GM12872 (cell line): ENCODE measurements around the gene CADM2.

ENCODE experiments used
- TF ChIP-seq, protein P1 (sequence below): IDR thresholded peaks from 3 replicates; pipeline ENCODE4 v1.5.1; 2011; ENCODE audit warnings: low read depth, mild to moderate bottlenecking, low read length, moderate library complexity; ENCODE audit not compliant: insufficient read depth

Gene CADM2

DNA sequence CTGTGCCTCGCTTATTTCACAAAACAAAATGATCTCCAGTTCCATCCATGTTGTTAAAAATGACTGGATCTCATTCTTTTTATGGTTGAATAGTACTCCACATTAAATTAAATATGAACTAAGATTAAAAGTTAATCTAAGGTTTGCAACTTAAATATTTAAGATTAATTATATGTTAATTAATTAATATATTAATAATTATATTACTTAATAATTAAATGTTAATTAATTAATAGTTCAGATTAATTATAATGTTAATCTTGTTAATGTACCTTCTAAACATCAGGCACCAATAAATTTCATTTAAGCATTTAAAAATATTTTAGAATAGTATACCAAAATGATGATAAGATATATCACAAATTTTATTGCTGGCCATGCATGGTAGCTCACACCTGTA, 971.9 kb downstream of the CADM2 start:
- TF ChIP-seq, protein P1, sequence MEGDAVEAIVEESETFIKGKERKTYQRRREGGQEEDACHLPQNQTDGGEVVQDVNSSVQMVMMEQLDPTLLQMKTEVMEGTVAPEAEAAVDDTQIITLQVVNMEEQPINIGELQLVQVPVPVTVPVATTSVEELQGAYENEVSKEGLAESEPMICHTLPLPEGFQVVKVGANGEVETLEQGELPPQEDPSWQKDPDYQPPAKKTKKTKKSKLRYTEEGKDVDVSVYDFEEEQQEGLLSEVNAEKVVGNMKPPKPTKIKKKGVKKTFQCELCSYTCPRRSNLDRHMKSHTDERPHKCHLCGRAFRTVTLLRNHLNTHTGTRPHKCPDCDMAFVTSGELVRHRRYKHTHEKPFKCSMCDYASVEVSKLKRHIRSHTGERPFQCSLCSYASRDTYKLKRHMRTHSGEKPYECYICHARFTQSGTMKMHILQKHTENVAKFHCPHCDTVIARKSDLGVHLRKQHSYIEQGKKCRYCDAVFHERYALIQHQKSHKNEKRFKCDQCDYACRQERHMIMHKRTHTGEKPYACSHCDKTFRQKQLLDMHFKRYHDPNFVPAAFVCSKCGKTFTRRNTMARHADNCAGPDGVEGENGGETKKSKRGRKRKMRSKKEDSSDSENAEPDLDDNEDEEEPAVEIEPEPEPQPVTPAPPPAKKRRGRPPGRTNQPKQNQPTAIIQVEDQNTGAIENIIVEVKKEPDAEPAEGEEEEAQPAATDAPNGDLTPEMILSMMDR: no peak

DNA sequence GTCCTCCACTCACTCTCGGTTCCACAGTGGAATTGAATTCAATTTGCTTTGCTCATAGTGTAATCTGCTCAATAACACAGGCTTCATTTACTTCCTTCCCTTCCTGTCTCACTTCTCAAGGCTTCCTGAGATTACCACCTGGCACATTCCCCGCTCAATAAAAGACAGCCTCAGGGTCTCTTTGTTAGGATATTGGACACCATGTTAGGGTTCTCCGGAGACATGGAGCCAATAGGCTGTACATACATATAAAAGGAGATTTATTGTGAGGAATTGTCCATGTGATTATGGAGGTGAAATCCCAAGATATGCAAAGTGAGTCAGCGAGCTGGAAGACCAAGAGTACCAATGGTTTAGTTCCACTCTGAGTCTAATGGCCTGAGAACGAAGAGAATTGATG, 974.5 kb downstream of the CADM2 start:
- TF ChIP-seq, protein P1: no peak

DNA sequence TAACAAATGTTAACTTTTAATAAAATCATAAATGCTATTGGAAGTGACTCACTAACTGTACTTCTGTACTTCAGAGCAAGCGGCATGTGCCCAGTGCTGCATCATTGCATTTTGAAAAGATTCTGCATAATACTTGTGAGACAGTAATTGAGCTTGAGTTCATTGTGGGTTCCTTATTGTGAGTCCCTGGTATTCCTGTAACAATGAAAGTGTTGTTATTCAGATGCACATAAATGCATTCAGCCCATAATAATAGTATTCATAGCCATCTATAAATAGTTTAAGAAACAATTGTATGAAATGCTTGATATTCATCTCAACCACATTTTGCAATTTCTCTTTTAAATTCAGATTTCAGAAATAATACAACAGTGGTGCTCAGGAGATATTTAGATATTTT, 976.4 kb downstream of the CADM2 start:
- TF ChIP-seq, protein P1: no peak

DNA sequence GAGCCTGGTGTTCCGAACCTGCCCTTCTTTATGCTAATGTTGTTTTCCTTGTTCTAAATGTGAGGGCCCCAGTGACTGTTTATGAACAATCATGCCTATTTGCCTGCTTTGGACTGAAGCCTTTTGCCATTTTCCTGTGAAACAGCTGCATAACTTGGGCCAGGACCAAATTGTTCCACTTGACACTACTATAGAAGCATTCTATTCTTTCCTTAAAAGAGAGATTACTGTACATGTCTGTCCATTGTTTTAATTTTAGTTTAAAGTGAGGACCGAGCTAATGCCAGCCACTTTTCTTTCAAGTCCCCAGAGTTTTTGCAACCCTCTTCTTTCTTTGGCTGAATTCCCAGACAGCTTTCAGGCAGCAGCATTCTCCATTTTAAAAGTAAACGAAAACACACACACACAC, 980.3 kb downstream of the CADM2 start:
- TF ChIP-seq, protein P1: no peak

DNA sequence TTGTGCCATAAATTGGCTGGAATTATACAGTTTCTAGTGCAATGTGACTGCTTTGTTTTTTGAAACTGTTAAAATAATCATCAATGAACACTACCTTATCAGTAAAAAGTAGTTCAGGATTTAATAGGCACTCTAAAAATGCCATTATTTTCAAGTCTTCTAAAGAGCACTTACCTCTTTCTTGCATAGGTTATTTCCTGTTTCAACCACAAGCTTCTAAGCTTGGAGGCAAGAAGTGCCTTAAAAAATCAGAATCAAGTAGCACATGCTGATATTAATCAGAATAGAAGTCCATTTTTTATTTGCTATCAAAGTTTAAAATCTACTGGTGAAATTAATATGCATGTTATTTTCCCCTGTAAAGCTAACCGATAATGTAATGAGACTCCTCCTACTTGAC, 991.6 kb downstream of the CADM2 start:
- TF ChIP-seq, protein P1: no peak

DNA sequence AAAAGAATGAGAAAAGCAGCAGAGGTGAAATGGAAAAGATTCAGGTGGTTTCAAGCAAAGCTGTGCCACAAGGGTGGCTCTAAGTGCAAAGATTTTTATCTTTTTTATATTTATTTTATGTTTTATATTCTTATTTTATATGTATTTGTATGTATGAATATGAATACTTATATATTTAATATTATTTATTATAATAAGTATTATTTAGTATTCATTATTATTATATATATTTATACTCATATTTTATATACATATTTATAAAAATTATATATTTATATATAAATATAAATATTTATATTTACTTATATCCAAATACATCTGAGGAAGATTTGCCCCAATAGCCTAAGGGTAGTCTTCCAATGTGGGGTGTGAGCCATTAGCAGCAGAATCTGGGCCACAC, 1002.0 kb downstream of the CADM2 start:
- TF ChIP-seq, protein P1: no peak

DNA sequence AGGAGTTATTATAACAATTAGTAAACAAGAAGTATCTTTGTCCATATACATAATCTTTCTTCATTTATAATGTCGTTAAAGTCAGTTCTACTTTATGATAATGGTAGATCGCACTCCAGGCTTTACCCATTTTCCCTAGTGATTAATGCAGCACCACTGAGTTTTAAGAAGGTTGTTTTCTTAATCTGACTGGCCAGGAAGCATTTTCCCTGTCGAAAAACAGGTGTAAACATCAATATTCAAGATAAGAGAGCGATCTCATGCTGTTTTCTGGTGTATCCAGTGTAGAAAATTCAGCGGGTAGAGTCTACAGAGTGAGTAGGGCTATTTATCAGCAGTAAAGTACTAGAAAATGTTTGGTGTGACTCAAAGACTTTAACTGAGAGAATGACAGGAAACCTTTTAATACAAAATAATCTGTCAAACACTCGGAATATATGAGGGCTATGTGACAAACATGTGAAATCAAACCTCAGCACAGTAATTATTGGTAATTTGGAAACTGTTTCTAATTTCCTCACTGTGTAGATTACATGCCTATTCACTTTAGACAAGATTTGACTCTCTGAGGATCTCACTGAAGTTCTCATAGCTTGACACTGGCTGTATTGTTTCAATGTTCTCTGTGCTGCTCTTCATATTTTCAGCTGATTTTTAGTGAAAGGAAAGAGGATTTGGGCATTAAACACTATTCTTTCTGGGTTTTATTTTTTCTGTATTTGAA, 1019.0 kb downstream of the CADM2 start:
- TF ChIP-seq, protein P1: no peak
